ENCODE data around the gene INS.

Gene INS

DNA sequence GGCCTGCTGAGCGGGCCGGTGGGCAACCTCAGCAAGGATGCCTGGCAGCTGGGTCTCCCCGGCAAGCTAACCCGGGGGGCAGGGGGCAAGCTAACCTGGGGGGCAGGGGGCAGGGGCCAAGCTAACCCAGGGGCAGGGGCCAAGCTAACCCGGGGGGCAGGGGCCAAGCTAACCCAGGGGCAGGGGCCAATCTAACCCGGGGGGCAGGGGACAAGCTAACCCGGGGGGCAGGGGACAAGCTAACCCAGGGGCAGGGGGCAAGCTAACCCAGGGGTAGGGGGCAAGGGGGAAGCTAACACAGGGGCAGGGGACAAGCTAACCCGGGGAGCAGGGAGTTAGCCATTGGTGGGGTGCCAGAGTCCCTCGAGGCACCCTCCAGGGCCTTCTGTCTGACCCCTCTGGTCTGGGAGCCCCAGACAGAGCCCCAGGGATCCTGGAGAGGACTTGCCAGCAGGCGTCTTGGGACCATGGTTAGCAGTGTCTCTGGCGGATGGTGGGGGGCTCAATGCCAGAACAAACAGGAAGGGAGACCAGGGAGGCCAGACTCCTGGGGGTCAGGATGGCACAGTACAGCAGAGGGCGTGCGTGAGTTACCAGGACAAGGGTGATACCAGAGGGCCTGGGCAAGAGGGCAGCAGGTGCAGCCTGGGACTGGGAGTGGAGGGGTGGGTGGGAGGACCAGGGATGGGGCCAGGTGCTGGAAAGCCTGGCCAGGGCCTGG is 37.9 kb downstream of the INS start:
- DNase-seq (ENCODE audit: extremely low read depth in 1 of 2, low read depth in 1 of 2), result no peak

DNA sequence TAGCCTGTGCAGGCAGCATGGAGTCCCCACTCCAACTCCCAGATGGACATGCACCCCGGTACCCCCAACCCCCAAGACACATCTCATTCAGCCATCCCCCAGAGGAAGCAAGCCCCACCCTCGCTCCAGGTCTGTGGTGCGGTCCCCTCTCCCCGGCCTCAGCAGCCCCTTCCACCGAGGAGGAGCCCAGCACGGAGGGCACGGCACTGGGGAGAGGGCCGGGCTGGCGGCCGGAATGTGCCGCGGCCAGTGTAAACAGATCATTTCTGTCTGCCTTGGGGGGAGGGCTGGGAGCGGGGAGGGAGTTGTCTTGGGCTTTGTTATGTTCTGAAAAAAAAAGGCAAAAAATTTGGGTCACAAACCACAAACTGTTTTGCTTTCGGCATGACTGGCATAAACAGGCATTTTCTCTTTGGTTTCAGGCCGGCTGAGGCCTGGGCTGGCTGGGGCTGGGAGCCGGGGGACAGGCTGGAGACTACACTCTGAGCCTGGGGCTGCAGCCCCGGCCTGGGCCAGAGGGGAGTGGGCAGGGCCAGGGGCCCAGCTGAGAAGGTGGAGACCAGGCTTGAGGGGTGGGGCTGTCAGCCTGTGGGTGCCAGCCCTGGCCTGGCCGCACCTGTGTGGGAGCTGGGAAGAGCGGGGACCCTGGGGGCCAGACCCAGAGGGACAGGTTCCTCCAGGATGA is 38.6 kb downstream of the INS start:
- DNase-seq (ENCODE audit: extremely low read depth in 1 of 2, low read depth in 1 of 2), result no peak

DNA sequence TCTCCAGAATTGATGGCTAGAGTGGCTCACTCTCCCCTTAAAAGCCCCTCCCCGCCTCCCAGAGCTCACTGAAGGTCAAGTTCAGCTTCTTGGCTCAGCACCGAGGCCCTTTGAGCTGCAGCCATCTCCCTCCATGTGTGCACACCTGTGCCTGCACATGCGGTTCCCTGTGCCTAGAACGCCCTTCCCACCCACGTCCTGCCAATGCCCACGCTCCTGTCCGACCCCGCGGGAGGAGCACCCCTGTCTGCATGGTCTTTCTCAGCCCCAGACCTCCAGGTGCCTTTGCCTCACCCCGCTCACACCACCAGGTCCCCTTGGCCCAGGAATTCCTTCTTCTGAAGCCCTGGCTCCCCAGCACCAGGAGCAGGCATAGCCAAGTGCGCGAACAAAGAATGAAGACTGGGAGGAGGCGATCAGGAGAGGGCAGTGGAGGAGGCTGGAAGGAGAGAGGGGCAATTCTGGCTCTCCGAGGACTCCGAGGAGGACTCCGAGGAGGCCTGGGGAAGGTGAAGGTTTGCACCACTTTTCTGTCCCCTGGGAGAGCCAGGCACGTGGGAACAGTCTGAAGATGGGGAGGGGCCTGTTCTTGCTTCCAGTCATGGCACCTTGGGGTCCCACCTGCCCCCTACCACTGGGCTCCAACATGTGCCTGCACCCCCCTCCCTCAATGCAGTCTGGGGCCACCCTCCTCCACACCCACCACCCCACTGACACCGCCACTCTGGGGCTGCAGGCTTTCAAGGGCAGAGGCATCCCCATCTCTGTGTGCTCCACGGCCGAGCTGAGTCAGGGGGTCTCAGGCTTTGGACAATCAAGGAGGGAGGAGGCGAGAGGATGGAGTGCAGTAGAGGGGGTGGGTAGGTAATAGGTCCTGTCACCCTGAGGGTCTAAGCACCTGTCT is 39.5 kb downstream of the INS start:
- DNase-seq (ENCODE audit: extremely low read depth in 1 of 2, low read depth in 1 of 2), result no peak

DNA sequence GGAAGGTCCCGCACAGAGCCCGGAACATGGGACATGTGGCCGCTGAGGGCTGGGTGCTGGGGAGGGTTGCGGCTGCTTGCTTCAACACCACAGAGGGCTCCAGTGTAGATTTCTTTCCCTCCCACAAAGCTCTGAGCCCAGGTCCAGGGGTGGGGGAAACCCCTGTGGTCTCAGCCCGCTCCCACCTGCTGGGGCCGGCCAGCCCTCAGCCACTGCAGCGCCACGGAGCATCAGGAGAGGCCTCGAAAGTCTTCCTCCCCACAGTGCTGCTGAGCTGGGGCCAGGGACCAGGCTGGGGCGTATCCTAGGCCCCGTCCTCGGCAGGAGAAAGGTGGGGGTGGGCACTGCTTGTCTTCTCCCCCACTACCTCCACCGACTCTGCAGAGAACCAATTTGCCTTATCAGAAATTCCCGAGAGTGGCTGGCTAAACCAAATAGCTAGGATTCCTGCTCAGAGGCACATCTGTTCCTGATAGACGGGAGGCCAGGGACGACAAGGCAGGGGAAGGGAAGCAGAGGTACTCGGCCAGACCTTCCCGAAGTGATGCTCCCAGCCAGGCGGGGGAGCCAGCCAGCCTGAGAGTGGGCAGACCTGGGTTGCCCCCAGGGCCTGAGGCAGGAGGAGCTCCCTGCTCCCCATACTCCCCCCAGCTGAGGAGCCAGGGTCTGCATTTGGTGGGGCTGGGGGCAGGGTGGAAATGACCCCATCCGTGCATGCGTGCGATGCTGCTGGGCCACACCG is 40.5 kb downstream of the INS start:
- no peak for DNase-seq (ENCODE audit: extremely low read depth in 1 of 2, low read depth in 1 of 2)

DNA sequence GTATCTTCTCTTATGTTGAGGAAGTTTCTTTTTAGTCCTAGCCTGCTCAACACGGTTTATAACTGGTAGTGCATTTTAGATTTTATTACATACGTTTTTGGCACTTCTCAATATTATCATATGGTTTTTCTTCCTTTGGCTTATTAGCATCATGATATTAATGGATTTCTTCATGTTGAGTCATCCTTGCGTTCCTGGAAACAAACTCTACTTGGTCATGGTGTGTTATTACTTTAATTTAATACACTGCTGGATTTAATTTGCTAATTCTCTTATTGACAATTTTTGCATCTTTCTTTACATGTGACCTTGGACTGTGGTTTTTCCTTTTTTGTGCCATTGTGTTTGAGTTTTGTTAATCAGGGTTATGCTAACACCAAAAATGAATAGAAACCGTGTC is 42.3 kb downstream of the INS start:
- no peak for DNase-seq (ENCODE audit: extremely low read depth in 1 of 2, low read depth in 1 of 2)

DNA sequence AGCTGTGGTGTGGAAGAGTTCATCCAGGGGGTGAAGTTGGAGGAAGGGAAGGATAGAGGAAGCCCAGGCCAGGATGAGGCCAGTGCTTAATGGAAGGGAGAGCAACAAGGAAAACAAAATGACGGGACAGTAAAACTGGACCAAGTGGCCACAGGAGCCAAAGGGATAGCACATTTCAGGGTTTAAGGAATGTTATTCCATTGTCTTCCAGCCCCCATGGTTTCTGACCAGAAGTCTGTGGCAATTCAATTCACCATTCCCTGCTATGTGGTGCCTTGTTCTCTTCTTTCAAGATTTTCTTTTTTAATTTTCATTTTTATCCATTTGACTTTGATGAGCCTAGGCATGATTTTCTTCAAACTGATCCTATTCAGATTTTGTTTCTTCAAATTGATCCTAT is 44.3 kb downstream of the INS start:
- DNase-seq (ENCODE audit: extremely low read depth in 1 of 2, low read depth in 1 of 2), result no peak

DNA sequence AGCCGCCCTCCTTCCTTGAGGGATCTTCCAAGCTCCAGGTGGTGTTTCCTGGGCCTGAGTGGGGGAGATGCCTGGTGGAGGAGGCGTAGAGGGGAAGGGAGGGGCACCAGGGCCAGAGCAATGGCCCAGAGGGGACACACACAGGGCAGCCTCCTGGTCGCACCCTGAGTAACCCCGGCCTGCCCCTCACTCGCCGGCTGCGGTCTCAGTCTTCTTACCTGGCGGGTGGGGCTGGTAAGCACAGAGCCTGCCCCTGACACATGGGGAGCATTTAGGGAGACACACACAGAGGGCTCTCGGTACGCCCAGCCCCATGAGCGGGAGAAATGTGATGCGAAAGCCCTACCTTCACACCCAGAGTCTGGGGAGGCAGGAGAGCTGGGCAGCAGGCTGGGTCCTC is 45.7 kb downstream of the INS start:
- DNase-seq (ENCODE audit: extremely low read depth in 1 of 2, low read depth in 1 of 2), result no peak

DNA sequence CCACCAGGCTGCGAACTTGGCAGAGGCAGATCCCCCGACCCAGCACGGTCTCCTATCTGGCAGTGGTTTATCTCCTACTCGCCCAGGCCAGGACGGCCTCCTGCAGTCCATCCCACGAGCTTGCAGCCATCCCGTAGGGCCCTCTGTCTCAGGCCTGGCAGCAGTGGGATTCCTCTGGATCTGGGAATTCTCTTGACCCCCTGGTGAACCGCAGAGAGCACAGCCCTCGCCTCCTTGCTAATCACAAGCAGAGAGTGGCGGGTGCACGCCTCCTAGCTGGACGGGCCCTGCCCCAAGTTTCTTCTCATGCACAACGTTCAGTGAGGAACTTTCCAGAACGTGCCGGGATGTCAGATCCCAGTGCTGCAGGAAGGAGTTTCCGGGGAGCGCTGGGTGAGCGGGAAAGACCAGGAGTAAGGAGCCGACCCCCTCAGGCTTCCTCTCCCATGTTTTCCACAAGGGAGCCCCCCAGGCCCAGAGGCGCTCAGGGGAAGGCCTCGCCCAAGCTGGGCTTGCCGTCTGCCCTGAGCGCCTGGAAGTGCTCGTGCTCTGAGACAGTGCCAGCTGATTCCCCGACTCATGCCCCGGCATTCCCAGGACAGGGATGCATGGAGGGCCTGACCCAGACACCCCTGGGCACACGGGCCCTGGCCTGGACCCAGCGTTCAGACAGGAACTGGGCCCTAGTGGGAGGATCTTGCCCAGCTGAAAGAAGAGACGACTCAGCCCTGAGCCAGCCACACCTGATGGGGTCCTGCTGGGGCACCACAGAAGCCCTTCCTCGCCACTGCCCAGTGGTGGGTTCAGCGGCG is 46.4 kb downstream of the INS start:
- DNase-seq (ENCODE audit: extremely low read depth in 1 of 2, low read depth in 1 of 2), result no peak

DNA sequence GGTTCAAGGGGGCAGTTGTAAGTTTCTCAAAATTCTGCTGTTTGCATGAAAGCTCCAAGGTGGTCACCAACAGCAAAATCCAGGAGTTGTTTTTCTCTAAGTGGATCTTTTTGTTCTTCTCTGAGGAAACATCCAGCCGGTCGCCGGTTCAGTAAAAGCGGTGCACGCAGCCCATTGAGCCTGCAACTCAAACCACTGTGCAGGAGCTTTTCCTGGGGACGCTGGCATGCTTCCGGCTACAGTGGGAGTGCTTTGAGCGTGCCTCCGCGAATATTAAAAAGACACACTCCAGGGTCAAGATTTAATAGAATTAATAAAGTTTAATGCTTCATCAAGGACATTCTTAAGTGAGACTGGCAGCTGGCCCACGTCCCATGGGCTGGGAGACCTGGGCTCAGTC is 47.2 kb downstream of the INS start:
- DNase-seq (ENCODE audit: extremely low read depth in 1 of 2, low read depth in 1 of 2), result no peak

DNA sequence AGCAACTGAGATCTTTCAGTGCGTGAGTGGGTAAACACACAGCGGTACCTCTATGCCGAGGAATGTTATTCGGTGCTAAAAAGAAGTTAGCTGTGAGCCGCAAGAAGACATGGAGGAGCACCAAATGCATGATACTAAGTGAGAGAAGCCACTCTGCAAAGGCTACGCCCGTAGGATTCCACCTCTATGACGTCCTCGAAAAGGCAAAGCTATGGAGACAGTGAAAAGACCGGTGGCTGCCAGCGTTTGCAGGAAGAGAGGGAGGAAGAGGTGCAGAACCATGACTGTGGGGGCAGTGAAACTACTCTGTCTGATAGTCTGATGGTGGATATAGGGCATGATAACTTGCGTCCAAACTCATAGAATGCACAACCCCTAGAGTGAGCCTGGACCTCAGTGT is 50.5 kb downstream of the INS start:
- no peak for DNase-seq (ENCODE audit: extremely low read depth in 1 of 2, low read depth in 1 of 2)
